ENCODE results near the gene TRIM62.

DNA sequence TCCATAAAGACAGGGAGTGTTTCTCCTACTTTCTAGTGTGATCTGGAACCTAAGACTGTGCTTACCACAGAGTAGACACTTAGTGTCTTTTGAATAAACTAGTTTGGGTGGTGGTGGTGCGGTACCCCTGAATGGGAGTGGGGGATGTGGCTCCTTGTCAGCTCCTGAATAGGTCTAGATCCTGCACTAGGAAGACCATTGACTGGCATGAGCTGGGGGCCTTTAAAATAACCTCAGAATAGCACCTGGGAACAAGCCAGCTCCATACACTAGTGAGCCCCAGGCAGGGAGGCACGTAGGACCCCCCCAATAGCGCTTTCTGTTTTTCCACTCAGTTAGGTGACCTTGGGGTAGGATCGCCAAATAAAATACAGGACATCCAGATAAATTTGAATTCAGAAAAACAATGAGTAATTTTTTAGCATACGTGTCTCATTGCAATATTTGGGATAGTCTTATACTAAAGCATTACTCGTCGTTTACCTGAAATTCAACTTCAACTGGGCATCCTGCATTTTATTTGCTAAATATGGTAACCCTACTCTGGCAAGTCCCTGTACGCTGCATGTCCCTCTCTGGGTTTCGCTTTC, 55.3 kb downstream of the TRIM62 start:
- no peak for TF ChIP-seq POLR2A (IDR thresholded peaks at IDR 0.05)
- TF ChIP-seq, protein P1, sequence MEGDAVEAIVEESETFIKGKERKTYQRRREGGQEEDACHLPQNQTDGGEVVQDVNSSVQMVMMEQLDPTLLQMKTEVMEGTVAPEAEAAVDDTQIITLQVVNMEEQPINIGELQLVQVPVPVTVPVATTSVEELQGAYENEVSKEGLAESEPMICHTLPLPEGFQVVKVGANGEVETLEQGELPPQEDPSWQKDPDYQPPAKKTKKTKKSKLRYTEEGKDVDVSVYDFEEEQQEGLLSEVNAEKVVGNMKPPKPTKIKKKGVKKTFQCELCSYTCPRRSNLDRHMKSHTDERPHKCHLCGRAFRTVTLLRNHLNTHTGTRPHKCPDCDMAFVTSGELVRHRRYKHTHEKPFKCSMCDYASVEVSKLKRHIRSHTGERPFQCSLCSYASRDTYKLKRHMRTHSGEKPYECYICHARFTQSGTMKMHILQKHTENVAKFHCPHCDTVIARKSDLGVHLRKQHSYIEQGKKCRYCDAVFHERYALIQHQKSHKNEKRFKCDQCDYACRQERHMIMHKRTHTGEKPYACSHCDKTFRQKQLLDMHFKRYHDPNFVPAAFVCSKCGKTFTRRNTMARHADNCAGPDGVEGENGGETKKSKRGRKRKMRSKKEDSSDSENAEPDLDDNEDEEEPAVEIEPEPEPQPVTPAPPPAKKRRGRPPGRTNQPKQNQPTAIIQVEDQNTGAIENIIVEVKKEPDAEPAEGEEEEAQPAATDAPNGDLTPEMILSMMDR (IDR thresholded peaks at IDR 0.05 in 8 of 11, conservative IDR thresholded peaks at IDR 0.05 in 3 of 11), result no peak
